GM12878 (cell line): Measurements from ENCODE around the gene ATG9B.

Experiments
- CEBPB ChIP-seq, 2 experiments: fragments of 150-350 bp in 1 of 2; IDR thresholded peaks; 2 replicates each; pipeline ENCODE4 v1.6.1; 2012 to 2014; ENCODE audit warnings: low read depth in 2 of 2, low read length in 2 of 2, borderline replicate concordance in 1 of 2, inconsistent platforms in 1 of 2
- E2F4 ChIP-seq: IDR thresholded peaks from 2 replicates; pipeline ENCODE4 v1.6.1; 2012; ENCODE audit warnings: low read depth, low read length, improper control_type of control experiment
- EP300 ChIP-seq, 2 experiments: fragments of 150-350 bp in 1 of 2; IDR thresholded peaks; 2 replicates each; pipeline ENCODE4 v1.6.1; 2011 to 2012; ENCODE audit warnings: low read depth in 2 of 2, low read length in 2 of 2, borderline replicate concordance in 1 of 2, improper control_type of control experiment in 1 of 2, inconsistent platforms in 1 of 2; ENCODE audit not compliant: control insufficient read depth in 1 of 2
- ESRRA ChIP-seq: IDR thresholded peaks from 2 replicates; pipeline ENCODE4 v1.6.1; 2012; ENCODE audit warnings: mild to moderate bottlenecking, low read length, improper control_type of control experiment
- FOXM1 ChIP-seq: IDR thresholded peaks from 2 replicates; pipeline ENCODE4 v1.6.1; 2012; ENCODE audit warnings: low read depth, mild to moderate bottlenecking, inconsistent platforms, low read length, moderate library complexity
- JUNB ChIP-seq: IDR thresholded peaks from 2 replicates; pipeline ENCODE4 v1.6.1; 2016; ENCODE audit warnings: antibody characterized with exemption, mild to moderate bottlenecking
- MTA2 ChIP-seq: fragments of 450-650 bp; IDR thresholded peaks from 2 replicates; pipeline ENCODE4 v1.6.1; 2016; ENCODE audit warnings: low read depth, mild to moderate bottlenecking, moderate library complexity
- NFYA ChIP-seq: IDR thresholded peaks from 2 replicates; pipeline ENCODE4 v1.6.1; 2011; ENCODE audit warnings: low read depth, mild to moderate bottlenecking, low read length, improper control_type of control experiment, borderline replicate concordance
- POLR2A ChIP-seq: IDR thresholded peaks from 2 replicates; pipeline ENCODE4 v1.6.1; 2011; ENCODE audit warnings: low read depth, mild to moderate bottlenecking, low read length
- POLR2AphosphoS5 ChIP-seq: IDR thresholded peaks from 2 replicates; pipeline ENCODE4 v1.6.1; 2011; ENCODE audit warnings: mild to moderate bottlenecking, low read length, inconsistent platforms
- SMAD1 ChIP-seq: fragments of 450-650 bp; IDR thresholded peaks from 2 replicates; pipeline ENCODE4 v1.6.1; 2018; ENCODE audit warnings: mild to moderate bottlenecking, low read depth; ENCODE audit not compliant: partially characterized antibody
- SMARCA5 ChIP-seq: fragments of 450-650 bp; IDR thresholded peaks from 2 replicates; pipeline ENCODE4 v1.6.1; 2017; ENCODE audit warnings: mild to moderate bottlenecking
- USF2 ChIP-seq: IDR thresholded peaks from 2 replicates; pipeline ENCODE4 v1.6.1; 2011; ENCODE audit warnings: low read depth, low read length, improper control_type of control experiment, borderline replicate concordance
- TF ChIP-seq, protein P1 (sequence below), 3 experiments: IDR thresholded peaks in 2 of 3; conservative IDR thresholded peaks in 1 of 3; 2 replicates each; pipeline ENCODE4 v1.5.1; 2011; ENCODE audit warnings: low read depth in 3 of 3, low read length in 3 of 3, mild to moderate bottlenecking in 3 of 3, control low read depth in 2 of 3, moderate library complexity in 2 of 3, inconsistent platforms in 1 of 3, mixed read lengths in 1 of 3; ENCODE audit not compliant: control insufficient read depth in 2 of 3, insufficient read depth in 1 of 3; ENCODE audit errors: extremely low read depth in 1 of 3

- TF ChIP-seq SMARCA5, result no peak
- TF ChIP-seq, protein P1, sequence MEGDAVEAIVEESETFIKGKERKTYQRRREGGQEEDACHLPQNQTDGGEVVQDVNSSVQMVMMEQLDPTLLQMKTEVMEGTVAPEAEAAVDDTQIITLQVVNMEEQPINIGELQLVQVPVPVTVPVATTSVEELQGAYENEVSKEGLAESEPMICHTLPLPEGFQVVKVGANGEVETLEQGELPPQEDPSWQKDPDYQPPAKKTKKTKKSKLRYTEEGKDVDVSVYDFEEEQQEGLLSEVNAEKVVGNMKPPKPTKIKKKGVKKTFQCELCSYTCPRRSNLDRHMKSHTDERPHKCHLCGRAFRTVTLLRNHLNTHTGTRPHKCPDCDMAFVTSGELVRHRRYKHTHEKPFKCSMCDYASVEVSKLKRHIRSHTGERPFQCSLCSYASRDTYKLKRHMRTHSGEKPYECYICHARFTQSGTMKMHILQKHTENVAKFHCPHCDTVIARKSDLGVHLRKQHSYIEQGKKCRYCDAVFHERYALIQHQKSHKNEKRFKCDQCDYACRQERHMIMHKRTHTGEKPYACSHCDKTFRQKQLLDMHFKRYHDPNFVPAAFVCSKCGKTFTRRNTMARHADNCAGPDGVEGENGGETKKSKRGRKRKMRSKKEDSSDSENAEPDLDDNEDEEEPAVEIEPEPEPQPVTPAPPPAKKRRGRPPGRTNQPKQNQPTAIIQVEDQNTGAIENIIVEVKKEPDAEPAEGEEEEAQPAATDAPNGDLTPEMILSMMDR (IDR thresholded peaks at IDR 0.05 in 2 of 3, conservative IDR thresholded peaks at IDR 0.05 in 1 of 3; ENCODE audit: control insufficient read depth in 2 of 3, extremely low read depth in 1 of 3, insufficient read depth in 1 of 3, low read depth in 3 of 3, low read length in 3 of 3), result no peak
- TF ChIP-seq ESRRA, result no peak
- TF ChIP-seq MTA2, result no peak
- no peak for TF ChIP-seq E2F4
- TF ChIP-seq SMAD1, result no peak
- no peak for TF ChIP-seq POLR2A
- no peak for TF ChIP-seq CEBPB (IDR thresholded peaks at IDR 0.05; ENCODE audit: borderline replicate concordance in 1 of 2, low read depth in 2 of 2, low read length in 2 of 2)
- TF ChIP-seq EP300 (IDR thresholded peaks at IDR 0.05; ENCODE audit: borderline replicate concordance in 1 of 2, control insufficient read depth in 1 of 2, low read depth in 2 of 2, low read length in 2 of 2), result no peak
- TF ChIP-seq JUNB, result no peak
- no peak for TF ChIP-seq POLR2AphosphoS5
- TF ChIP-seq USF2, result no peak
- no peak for TF ChIP-seq FOXM1
- TF ChIP-seq NFYA, result no peak
Observed at GRCh38 chr7:151015967-151016366, 8.3 kb downstream of the ATG9B start.
